ENCODE results near the gene ENO2.
"Not testable (repeated sequence)": the region's sequence is repeated elsewhere in the genome, so short reads cannot be mapped to it uniquely, and the experiment has no call there.

The ENO2 gene

DNA sequence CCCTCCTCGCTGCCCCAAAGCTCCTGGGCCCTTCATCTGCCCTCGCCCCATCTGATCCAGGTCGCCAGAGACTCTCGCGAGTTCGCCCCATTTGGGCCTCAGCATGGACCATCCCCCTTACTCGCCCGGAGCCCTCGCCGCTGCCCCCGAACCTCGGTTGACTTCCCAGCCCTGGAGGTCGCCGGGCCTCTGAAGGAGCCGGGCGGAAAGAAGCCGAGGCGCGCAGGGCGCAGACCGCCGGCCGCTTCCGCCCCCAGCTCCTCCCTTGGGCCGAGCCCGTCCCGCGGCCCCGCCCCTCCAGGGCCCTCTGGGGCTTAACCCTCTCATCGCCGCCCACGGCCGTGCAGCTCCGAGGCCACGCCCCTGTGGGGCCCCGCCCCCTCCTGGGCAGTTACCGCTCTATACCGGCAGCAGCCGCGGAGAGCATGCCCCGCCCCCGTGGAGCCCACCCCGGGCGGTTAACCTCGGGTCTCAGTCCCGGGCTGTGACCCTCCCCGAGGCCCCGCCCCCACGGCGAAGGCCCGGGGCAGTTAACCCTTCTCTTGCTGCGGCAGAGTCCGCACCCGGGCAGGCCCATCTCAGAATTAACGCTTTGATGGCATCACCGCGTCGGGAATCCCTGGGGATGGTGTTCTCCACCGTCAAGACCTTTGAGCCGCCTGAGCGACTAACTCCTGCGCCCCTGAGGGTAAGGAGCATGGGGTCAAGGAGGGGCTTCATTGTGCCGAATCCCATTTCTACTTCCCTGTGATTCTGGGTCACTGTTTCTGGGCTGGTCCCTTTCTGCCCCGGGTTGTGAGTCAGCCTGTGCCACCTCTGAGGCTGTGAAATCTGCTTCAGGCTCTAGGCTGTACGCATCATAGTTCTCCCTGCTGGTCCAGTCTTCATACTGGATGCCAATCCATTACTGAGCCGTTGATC lies 41.0 kb upstream of the ENO2 start, which contains the start of gene SPSB2:
Gene SPSB2 (minus strand): TSS at position 210 of the 921 bp plus-strand sequence. CDS start 402 bp downstream, outside the sequence.
- H3K9me3 Mint-ChIP-seq: no peaks in the 10 kb centered on the region
- peaks cover 57% of the 10 kb centered on the region for H3K4me1 Mint-ChIP-seq
- H3K27me3 Mint-ChIP-seq: no peaks in the 10 kb centered on the region
- DNase-seq: peak; percentile 99
- H3K27ac Mint-ChIP-seq: peak within 1 kb of the TSS; percentile 93
- CTCF ChIA-PET: interaction anchor here (0.7 to 4.3 kb wide), 31 partner anchors 9 to 265 kb away, joined by 3 to 35 read pairs (median 5); partner anchors contain the start of genes C12orf57, C1RL, CDCA3 and P3H3
- H3K4me3 Mint-ChIP-seq: peak within 1 kb of the TSS; percentile 90
- H3K36me3 Mint-ChIP-seq: peaks cover 56% of the 10 kb centered on the region

DNA sequence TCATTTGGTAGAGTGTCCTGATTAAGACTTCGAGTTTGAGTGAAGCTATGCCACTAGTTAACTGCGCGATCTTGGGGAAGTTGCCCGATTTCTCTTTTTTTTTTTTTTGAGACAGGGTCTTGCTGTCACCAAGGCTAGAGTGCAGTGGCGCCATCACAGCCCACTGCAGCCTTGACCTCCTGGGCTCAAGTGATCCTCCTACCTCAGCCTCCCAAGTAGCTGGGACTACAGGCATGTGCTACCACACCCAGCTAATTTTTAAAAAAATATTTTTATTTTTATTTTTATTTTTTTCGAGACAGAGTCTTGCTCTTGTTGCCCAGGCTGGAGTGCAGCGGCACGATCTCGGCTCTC lies 40.4 kb upstream of the ENO2 start:
- CTCF ChIA-PET: interaction anchor here (2.1 to 4.3 kb wide), 4 partner anchors 17 to 91 kb away, joined by 7 to 35 read pairs (median 20); partner anchors contain the start of genes CDCA3 and USP5
- peaks cover 50% of the 10 kb centered on the region for H3K4me1 Mint-ChIP-seq

DNA sequence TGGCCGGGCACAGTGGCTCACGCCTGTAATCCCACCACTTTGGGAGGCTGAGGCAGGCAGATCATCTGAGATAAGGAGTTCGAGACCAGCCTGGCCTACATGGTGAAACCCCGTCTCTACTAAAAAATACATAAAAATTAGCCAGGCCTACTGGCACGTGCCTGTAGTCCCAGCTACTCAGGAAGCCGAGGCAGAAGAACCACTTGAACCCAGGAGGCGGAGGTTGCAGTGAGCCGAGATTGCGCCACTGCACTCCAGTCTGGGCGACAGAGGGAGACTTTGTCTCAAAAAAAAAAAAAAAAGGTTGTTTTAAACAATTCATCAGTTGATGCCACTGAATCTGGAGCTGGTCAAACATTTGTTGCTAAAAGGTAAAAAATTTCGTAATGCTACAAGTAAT lies 34.6 kb upstream of the ENO2 start:
- not testable (repeated sequence) for H3K4me3 Mint-ChIP-seq, H3K27ac Mint-ChIP-seq, H3K4me1 Mint-ChIP-seq, H3K9me3 Mint-ChIP-seq, H3K27me3 Mint-ChIP-seq, DNase-seq
- CTCF ChIA-PET: interaction anchor here (0.9 kb wide), 1 partner anchor 11 kb away, joined by 3 read pairs; no protein-coding TSS in a partner anchor
- peaks cover 22% of the 10 kb centered on the region for H3K36me3 Mint-ChIP-seq

More for the DNA sequence above, 40.4 kb upstream of the ENO2 start:
- H3K9me3 Mint-ChIP-seq, H3K27me3 Mint-ChIP-seq, DNase-seq: not testable (repeated sequence)
- peak overlapping the region; percentile 90 for H3K4me3 Mint-ChIP-seq
- H3K36me3 Mint-ChIP-seq: peaks cover 49% of the 10 kb centered on the region
- peak overlapping the region; percentile 61 for H3K27ac Mint-ChIP-seq

DNA sequence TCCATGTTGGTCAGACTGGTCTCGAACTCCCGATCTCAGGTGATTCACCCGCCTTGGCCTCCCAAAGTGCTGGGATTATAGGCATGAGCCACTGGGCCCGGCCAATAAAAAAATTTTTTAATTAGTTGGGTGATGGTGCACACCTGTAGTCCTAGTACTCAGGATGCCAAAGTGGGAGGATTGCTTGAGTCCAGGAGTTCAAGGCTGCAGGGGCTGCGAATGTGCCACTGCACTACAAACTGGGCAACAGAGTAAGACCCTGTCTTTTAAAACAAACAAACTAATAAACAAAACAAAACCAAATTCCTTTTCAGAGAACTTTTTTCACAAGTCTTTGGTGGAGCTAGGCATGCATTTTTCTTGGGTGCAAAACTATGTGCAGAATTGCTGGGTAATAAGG lies 31.1 kb upstream of the ENO2 start:
- H3K4me1 Mint-ChIP-seq: peaks cover under 1% of the 10 kb centered on the region
- CTCF ChIA-PET: interaction anchor here (0.8 to 2.4 kb wide), 3 partner anchors 11 to 31 kb away, joined by 3 to 15 read pairs (median 3); partner anchors contain the start of genes SPSB2, TPI1 and USP5
- DNase-seq: no peak
- no peaks in the 10 kb centered on the region for H3K9me3 Mint-ChIP-seq
- H3K27ac Mint-ChIP-seq: no peak overlapping the region
- no peak overlapping the region for H3K4me3 Mint-ChIP-seq
- peaks cover 11% of the 10 kb centered on the region for H3K36me3 Mint-ChIP-seq
- no peaks in the 10 kb centered on the region for H3K27me3 Mint-ChIP-seq

DNA sequence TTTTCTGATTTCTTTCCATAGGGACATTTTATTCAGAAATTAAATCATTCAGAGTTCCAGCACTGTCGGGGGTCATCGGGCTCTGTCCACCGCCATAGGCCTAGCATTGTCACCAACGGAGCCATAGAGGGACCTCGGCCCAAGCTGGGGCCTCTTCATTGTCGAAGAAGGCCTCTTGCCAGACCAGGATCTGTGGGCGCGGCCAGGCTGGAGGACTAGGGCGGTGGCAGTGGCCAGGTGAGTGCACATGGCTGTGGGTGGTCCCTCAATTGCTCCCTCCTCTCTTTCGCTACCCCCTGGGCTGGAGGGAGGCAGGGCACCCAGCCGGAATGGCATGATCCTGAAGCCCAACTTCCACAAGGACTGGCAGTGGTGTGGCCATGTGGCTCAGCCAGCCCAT lies 30.7 kb upstream of the ENO2 start:
- Mint-ChIP-seq H3K4me3 (no peak overlapping the region), H3K27ac (no peak overlapping the region), H3K36me3 (peaks cover 14% of the 10 kb centered on the region), H3K4me1 (peaks cover 3% of the 10 kb centered on the region), H3K27me3 (no peaks in the 10 kb centered on the region), H3K9me3 (no peaks in the 10 kb centered on the region)
- no peak for DNase-seq
- CTCF ChIA-PET: no interaction called here

DNA sequence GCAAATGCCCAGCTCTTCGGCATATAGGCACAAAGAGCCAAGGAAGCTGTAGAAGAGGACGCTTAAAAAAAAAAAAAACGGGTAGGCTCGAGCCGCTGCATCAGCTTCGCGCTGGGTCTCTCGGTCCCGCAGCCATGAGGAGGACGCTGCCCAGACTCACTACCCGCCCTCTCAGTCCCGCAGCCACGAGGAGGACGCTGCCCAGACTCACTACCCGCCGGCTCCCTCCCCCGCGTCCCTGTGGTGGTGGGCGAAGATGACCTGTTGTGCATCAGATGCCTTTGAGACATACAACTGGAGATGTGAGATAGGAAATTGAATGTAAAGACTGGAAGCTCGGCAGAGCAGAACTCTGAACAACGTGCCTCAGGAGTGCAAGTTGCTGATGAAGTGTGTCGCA lies 29.8 kb upstream of the ENO2 start:
- H3K4me1 Mint-ChIP-seq: peaks cover 3% of the 10 kb centered on the region
- H3K36me3 Mint-ChIP-seq: peaks cover 14% of the 10 kb centered on the region
- CTCF ChIA-PET: interaction anchor here (0.9 kb wide), 1 partner anchor 12 kb away, joined by 4 read pairs; the partner anchor contains the start of gene SPSB2
- H3K4me3 Mint-ChIP-seq: no peak overlapping the region
- no peak overlapping the region for H3K27ac Mint-ChIP-seq
- H3K9me3 Mint-ChIP-seq: no peaks in the 10 kb centered on the region
- no peak for DNase-seq
- no peaks in the 10 kb centered on the region for H3K27me3 Mint-ChIP-seq

DNA sequence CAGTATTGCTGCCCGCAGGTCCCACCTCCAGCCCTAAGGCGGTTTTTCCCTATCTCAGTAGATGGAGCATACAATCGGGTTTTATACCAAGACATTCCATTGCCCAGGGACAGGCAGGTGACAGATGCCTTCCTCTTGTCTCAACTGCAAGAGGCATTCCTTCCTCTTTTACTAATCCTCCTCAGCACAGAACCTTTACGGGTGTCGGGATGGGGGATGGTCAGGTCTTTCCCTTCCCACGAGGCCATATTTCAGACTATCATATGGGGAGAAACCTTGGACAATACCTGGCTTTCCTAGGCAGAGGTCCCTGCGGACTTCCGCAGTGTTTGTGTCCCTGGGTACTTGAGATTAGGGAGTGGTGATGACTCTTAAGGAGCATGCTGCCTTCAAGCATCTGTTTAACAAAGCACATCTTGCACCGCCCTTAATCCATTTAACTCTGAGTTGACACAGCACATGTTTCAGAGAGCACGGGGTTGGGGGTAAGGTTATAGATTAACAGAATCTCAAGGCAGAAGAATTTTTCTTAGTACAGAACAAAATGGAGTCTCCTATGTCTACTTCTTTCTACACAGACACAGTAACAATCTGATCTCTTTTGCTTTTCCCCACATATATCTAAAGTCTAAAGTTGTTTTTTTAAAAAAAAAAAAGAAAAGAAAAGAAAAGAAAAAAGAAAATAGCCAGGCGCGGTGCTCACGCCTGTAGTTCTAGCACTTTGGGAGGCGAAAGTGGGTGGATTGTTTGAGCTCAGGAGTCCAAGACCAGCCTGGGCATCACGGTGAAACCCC lies 28.0 kb upstream of the ENO2 start:
- not testable (repeated sequence) for H3K27ac Mint-ChIP-seq, DNase-seq, H3K27me3 Mint-ChIP-seq, H3K4me3 Mint-ChIP-seq, H3K9me3 Mint-ChIP-seq
- Mint-ChIP-seq H3K4me1 (peaks cover 17% of the 10 kb centered on the region), H3K36me3 (peaks cover 16% of the 10 kb centered on the region)
- CTCF ChIA-PET: interaction anchor here (0.8 kb wide), 1 partner anchor 14 kb away, joined by 3 read pairs; no protein-coding TSS in a partner anchor

DNA sequence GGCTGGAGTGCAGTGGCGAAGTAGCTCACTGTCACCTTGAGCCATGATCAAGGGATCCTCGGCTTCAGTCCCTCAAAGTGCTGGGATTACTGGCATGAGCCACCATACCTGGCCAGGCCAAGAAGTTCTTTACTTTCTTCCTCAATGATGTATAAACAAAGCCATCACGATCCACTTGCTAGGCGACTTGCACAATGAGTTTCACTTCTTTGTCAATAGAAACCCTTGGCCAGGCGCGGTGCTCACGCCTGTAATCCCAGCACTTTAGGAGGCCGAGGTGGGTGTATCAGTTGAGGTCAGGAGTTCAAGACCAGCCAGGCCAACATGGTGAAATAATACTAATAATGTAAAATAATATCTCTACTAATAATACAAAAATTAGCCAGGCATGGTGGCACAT lies 26.9 kb upstream of the ENO2 start:
- Mint-ChIP-seq H3K27ac (no peak overlapping the region), H3K36me3 (peaks cover 15% of the 10 kb centered on the region), H3K4me3 (no peak overlapping the region), H3K9me3 (no peaks in the 10 kb centered on the region), H3K27me3 (no peaks in the 10 kb centered on the region), H3K4me1 (peaks cover 27% of the 10 kb centered on the region)
- DNase-seq: no peak
- CTCF ChIA-PET: interaction anchor here (0.8 kb wide), 2 partner anchors 16 to 222 kb away, joined by 3 read pairs; partner anchors contain the start of gene C1RL

DNA sequence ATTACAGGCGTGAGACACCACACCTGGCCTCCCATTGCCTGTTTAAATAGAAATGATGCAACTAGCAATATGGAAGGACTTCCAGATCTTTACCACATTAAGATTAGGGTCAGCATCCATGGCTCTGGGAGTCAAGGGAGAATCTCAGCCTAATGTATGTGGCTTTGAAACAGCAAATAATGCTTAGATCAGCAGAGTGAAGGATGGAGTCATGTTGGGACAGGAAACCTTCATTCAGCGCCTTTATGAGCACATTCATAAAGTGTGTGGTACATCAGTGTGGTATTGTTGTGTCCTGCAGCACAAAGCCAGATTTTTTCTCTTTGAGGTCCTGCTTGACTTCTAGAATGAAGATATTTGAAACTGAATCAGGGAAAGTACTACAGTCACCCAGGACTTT lies 26.0 kb upstream of the ENO2 start:
- CTCF ChIA-PET: no interaction called here

DNA sequence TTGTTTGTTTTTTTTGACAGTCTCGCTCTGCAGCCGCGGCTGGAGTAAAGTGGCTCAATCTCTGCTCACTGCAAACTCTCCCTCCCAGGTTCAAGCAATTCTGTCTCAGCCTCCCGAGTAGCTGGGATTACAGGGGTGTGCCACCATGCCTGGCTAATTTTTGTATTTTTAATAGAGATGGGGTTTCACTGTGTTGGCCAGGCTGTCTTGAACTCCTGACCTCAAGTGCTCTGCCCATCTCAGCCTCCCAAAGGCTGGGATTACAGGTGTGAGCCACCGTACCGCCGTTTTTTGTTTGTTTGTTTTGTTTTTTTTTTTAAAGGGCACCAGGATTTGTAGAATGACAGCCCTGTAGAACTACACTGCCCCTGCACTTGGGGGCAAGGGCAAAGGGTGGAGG lies 25.6 kb upstream of the ENO2 start:
- DNase-seq, H3K9me3 Mint-ChIP-seq, H3K4me3 Mint-ChIP-seq, CTCF ChIA-PET, H3K27me3 Mint-ChIP-seq, H3K27ac Mint-ChIP-seq: not testable (repeated sequence)
- Mint-ChIP-seq H3K4me1 (peaks cover 29% of the 10 kb centered on the region), H3K36me3 (peaks cover 14% of the 10 kb centered on the region)

More for the DNA sequence above, 26.0 kb upstream of the ENO2 start:
- Mint-ChIP-seq H3K9me3 (no peaks in the 10 kb centered on the region), H3K36me3 (peaks cover 16% of the 10 kb centered on the region), H3K4me3 (no peak overlapping the region), H3K27me3 (no peaks in the 10 kb centered on the region), H3K4me1 (peaks cover 29% of the 10 kb centered on the region), H3K27ac (no peak overlapping the region)
- DNase-seq: no peak

DNA sequence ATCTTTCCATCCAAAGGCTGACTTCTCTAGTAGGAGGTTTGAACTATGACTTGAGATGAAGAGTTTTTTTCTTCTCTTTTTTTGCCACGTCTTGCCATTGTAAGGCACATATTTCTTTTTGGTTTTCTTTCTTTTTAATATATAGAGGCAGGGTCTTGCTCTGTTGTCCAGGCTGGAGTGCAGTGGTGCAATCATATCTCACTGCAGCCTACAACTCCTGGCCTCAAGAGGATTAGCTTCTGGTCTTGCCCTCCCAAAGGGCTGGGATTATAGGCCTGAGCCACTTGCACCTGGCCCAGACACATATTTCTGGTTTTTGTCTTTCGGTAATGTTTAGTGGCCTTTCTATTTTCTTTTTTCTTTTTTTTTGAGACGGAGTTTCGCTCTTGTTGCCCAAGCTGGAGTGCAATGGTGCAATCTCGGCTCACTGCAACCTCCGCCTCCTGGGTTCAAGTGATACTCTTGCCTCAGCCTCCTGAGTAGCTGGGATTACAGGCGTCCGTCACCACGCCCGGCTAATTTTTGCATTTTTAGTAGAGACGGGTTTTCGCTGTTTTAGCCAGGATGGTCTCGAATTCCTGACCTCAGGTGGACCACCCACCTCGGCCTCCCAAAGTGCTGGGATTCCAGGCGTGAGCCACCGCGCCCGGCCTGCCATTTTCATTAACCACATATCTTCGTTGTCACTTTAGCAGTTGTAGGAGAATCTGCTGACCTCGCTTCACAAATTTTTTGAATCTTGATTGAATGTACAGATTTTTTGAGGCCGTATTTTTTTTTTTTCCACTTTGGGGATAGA lies 24.4 kb upstream of the ENO2 start:
- Mint-ChIP-seq H3K4me3 (peak overlapping the region; percentile 76), H3K4me1 (peaks cover 29% of the 10 kb centered on the region), H3K27ac (peak overlapping the region; percentile 94)
- DNase-seq, H3K36me3 Mint-ChIP-seq, H3K9me3 Mint-ChIP-seq, CTCF ChIA-PET, H3K27me3 Mint-ChIP-seq: not testable (repeated sequence)

DNA sequence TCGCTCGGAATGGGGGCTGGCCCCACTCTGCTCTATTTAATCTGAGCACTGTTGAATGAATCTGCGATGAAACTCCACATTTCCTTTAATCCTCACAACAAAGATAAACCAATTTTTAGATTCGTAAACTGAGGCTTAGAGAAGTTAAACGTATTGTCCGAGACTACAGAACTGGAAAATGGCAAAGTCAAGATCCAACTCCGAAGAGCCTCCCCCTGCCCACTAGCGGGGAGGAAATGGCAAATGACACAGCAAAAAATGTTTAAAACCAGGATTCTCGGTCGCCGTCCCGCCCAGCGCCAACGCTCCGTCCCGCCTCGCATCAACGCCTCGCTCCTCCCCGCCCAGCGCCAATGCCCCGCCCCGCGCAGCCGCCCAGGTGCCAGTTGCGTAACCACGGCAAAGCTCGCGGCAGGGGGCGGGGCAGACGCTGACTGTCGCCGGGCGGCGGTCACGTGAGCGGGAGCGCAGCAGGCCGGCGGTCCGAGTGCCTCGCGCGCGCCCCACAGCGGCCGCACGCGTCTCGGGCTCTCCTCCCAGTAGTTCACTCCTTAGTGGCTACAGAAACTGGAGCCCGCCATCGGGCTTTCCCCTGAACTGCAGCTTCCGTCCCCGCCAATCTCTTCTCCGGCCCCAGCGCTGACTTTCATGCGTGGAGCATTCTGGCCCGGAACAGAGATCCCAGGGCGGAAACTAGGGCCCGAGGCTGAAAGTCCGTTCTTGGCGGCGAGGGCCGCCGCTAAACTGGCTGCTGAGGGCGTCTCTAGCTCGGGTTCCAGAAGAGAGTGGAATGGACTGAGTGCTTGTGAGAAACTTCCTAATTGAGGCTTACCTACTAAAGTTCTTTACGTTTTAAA lies 23.4 kb upstream of the ENO2 start:
- Mint-ChIP-seq H3K36me3 (peaks cover 7% of the 10 kb centered on the region), H3K4me3 (peak overlapping the region; percentile 76), H3K27ac (peak overlapping the region; percentile 94), H3K27me3 (no peaks in the 10 kb centered on the region), H3K4me1 (peaks cover 29% of the 10 kb centered on the region), H3K9me3 (no peaks in the 10 kb centered on the region)
- DNase-seq: peak; percentile 99
- CTCF ChIA-PET: interaction anchor here (0.7 to 2.8 kb wide), 13 partner anchors 9 to 221 kb away, joined by 3 to 35 read pairs (median 5); partner anchors contain the start of genes C12orf57, CDCA3, RNU7-1 and SPSB2

DNA sequence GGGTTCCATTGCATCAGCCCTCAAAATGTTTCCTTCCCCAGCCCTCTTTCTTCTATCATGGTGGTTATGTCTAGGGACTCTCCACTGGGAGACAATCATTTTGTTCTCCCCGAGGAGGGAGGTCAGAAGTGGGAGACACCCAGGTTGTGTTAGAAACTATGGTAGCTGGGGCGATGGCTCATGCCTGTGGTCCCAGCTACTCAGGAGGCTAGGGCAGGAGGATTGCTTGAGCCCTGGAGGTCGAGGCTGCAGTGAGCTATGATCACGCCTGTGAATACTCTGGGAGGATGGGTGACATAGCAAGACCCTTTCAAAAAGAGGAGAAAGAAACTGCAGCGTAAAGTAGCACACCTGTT lies 22.8 kb upstream of the ENO2 start:
- peak overlapping the region; percentile 76 for H3K4me3 Mint-ChIP-seq
- H3K27ac Mint-ChIP-seq: peak overlapping the region; percentile 94
- no peaks in the 10 kb centered on the region for H3K9me3 Mint-ChIP-seq
- DNase-seq: peak; percentile 27
- H3K27me3 Mint-ChIP-seq: no peaks in the 10 kb centered on the region
- H3K4me1 Mint-ChIP-seq: peaks cover 29% of the 10 kb centered on the region
- peaks cover 7% of the 10 kb centered on the region for H3K36me3 Mint-ChIP-seq
- CTCF ChIA-PET: interaction anchor here (1.1 to 2.8 kb wide), 12 partner anchors 8 to 217 kb away, joined by 3 to 35 read pairs (median 5); partner anchors contain the start of genes C12orf57, CDCA3, RNU7-1 and SPSB2
